HG03103 (cell line): ENCODE measurements around the gene TRIM44.
"Not testable (repeated sequence)": the region's sequence is repeated elsewhere in the genome, so short reads cannot be mapped to it uniquely, and the experiment has no call there.

ENCODE experiments used
- ATAC-seq: cut with Tn5 transposase; IDR thresholded peaks from one replicate; pipeline ENCODE4 v1.9.1; 2021; ENCODE audit warnings: low read depth; ENCODE audit not compliant: unreplicated experiment

The TRIM44 gene

GRCh38 chr11:35845860-35846259 lies 183.3 kb downstream of the TRIM44 start:
- no peak for ATAC-seq

GRCh38 chr11:35846874-35847273 lies 184.3 kb downstream of the TRIM44 start:
- no peak for ATAC-seq

GRCh38 chr11:35847473-35847872 lies 184.9 kb downstream of the TRIM44 start:
- ATAC-seq, result no peak

GRCh38 chr11:35848616-35849015 lies 186.0 kb downstream of the TRIM44 start:
- no peak for ATAC-seq

- no peak for ATAC-seq
Measured at GRCh38 chr11:35850191-35850590, 187.6 kb downstream of the TRIM44 start.

- ATAC-seq, result no peak
Measured at GRCh38 chr11:35851342-35851741, 188.8 kb downstream of the TRIM44 start.

- ATAC-seq, result no peak
Measured at GRCh38 chr11:35852056-35852455, 189.5 kb downstream of the TRIM44 start.

- no peak for ATAC-seq
Measured at GRCh38 chr11:35853971-35854370, 191.4 kb downstream of the TRIM44 start.

GRCh38 chr11:35855671-35856070 lies 193.1 kb downstream of the TRIM44 start:
- ATAC-seq, result no peak

GRCh38 chr11:35856259-35856658 lies 193.7 kb downstream of the TRIM44 start:
- no peak for ATAC-seq

- no peak for ATAC-seq
Measured at GRCh38 chr11:35856756-35857155, 194.2 kb downstream of the TRIM44 start.

- no peak for ATAC-seq
Measured at GRCh38 chr11:35857922-35858321, 195.3 kb downstream of the TRIM44 start.

GRCh38 chr11:35859301-35859700 lies 196.7 kb downstream of the TRIM44 start:
- no peak for ATAC-seq

- not testable (repeated sequence) for ATAC-seq
Measured at GRCh38 chr11:35860194-35860593, 197.6 kb downstream of the TRIM44 start.

- ATAC-seq, result no peak
Measured at GRCh38 chr11:35861191-35861590, 198.6 kb downstream of the TRIM44 start.

- no peak for ATAC-seq
Measured at GRCh38 chr11:35862666-35863065, 200.1 kb downstream of the TRIM44 start.

GRCh38 chr11:35864131-35864530 lies 201.6 kb downstream of the TRIM44 start:
- ATAC-seq, result no peak

GRCh38 chr11:35866601-35867000 lies 204.0 kb downstream of the TRIM44 start:
- ATAC-seq, result no peak
